Natural killer cell treated with Interleukin-12 subunit alpha and Interleukin-12 subunit beta and Interleukin-15 and Interleukin-18, amount 100 ng/mL, for 72 hours (primary cell): Measurements from ENCODE around the gene NDUFA9. TPM values are rescaled to one million over a fixed set of nuclear protein-coding genes. Genes with fewer than 3 reads are reported as not detected.

Experiments
- ATAC-seq, 2 donors: fragments of 150-1000 bp; cut with Tn5 transposase in 1 of 2; sonication (Bioruptor Pico), chemical (Tn5 transposase) in 1 of 2; 2 replicates each; pipeline ENCODE4 v1.10.0; 2021
- DNase-seq: peaks from one replicate; pipeline ENCODE4 v3.0.0; 2022; ENCODE audit warnings: low spot score
- H3K27ac Mint-ChIP-seq, 2 donors: 1 replicate in 1 of 2; 2 replicates in 1 of 2; pipeline ENCODE4 v1.8.0; 2022; ENCODE audit warnings: mixed read lengths in 2 of 2, mild to moderate bottlenecking in 1 of 2, moderate library complexity in 1 of 2
- H3K27me3 Mint-ChIP-seq, 2 donors: 1 replicate in 1 of 2; 2 replicates in 1 of 2; pipeline ENCODE4 v1.8.0; 2022; ENCODE audit warnings: mixed read lengths in 2 of 2
- H3K36me3 Mint-ChIP-seq: one replicate; pipeline ENCODE4 v1.8.0; 2022; ENCODE audit warnings: mixed read lengths
- H3K4me1 Mint-ChIP-seq, 2 donors: 1 replicate in 1 of 2; 2 replicates in 1 of 2; pipeline ENCODE4 v1.8.0; 2022; ENCODE audit warnings: low read depth in 2 of 2, mixed read lengths in 2 of 2, mild to moderate bottlenecking in 1 of 2
- H3K4me3 Mint-ChIP-seq: one replicate; pipeline ENCODE4 v1.8.0; 2022; ENCODE audit warnings: mixed read lengths
- H3K9me3 Mint-ChIP-seq: 2 replicates; pipeline ENCODE4 v1.8.0; 2022; ENCODE audit warnings: mixed read lengths
- total RNA-seq, 2 donors: library from RNA; stranded (reverse); gene quantifications; one replicate each; pipeline ENCODE4 v1.2.3, GENCODE V29; 2022

The NDUFA9 gene
- total RNA-seq: 100 to 1,000 TPM; 121 to 134 TPM

DNA sequence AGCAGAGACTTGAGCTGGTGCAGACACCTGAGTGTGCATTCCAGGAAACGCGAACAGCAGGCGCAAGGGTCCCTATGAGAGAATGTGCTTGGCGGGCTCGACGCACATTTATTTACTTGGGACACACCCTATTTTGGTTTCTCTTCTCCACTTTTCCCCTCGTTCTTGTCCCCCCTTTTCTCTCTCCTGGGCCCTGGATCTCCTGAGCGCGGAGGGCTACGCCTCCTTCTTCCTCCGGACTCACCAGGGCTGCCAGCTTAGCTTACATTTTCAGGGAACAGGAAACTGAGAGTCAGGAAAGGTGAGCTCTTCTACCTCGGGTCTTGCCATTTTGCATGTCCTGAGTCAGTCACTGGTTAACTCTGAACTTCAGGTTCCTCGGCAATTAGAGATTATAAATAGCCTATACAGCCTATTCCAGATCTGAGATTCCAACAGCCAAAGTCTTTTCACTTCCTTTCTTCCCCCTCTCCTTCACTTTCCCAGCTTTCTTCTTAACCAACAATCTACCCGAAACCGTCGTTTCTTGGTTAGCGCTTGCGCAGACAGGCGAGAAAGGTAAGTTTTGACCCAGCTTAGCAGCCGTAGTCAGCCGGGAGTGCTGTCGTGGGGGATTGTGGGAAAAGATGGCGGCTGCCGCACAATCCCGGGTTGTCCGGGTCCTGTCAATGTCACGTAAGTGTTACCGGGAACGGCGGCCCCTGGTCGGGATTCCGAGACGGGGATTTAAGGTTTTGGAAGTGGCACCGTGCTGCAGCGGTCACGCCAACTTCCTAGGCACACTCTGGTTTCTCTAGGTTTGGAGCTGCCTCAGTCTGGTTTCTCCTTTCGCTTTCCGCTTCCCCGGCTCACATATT, at the start of gene NDUFA9, which contains the start of gene AKAP3:
Gene NDUFA9, plus strand, starts transcription at position 614 of the 857 bp plus-strand sequence. Its CDS starts 13 bp downstream, at position 627.
Gene AKAP3, minus strand, starts transcription at position 551 of the 857 bp plus-strand sequence. CDS start 10,855 bp downstream, outside the sequence.
- Mint-ChIP-seq H3K4me1 (peaks cover 35 to 45% of the 10 kb centered on the region in 2 donors), H3K9me3 (no peaks in the 10 kb centered on the region), H3K36me3 (no peaks in the 10 kb centered on the region), H3K27ac (peak within 1 kb of the TSS; percentile 88 to 95), H3K4me3 (peak within 1 kb of the TSS; percentile 92), H3K27me3 (peaks cover 0 to 5% of the 10 kb centered on the region in 2 donors)
- DNase-seq: peak; percentile 81
- ATAC-seq: peak; percentile 94 to 96

DNA sequence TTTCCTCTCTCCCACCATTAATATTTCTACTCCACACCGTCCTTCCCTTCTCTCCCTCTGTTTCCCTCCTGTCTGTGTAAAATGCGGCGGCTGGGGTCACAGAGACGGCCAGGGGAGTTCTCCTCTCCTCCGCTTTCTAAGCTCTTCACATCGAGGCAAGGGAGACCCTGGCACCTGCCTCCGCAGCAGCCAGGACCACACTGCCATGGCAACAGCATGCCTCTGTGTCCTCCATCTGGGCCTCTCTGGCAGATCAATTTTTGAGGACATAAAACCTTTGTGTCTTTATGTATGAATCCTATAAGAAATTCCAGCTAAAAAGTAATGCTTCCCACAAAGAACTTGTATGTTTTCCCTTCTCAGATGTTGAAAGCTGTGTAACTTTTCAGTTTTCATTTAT, 45.5 kb upstream of the NDUFA9 start:
- H3K9me3 Mint-ChIP-seq: no peaks in the 10 kb centered on the region
- H3K4me3 Mint-ChIP-seq: no peak overlapping the region
- no peak overlapping the region for H3K27ac Mint-ChIP-seq

DNA sequence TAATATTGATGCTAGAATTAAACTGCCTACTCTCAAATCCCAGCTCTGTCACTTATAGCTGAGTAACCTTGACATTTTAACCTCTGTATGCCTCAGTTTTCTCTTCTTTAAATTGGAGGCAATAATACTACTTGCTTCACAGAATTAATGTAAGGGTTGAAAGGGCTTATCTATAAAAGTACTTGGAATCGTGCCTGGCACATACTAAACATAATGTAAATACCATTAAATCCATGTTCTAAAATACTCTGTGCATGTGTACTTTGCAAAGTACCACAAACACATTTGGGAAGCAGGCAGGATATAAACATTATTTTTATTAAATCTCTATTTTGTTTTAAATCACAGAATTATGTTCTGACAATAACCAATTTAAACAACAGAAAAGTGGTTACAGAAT, 45.0 kb upstream of the NDUFA9 start:
- Mint-ChIP-seq H3K4me3 (no peak overlapping the region), H3K36me3 (no peaks in the 10 kb centered on the region), H3K27me3 (peaks cover 17 to 19% of the 10 kb centered on the region in 2 donors), H3K9me3 (no peaks in the 10 kb centered on the region), H3K4me1 (peaks cover 9 to 15% of the 10 kb centered on the region in 2 donors), H3K27ac (no peak overlapping the region)
- ATAC-seq (no peak), DNase-seq (no peak)

More for the DNA sequence above, 45.5 kb upstream of the NDUFA9 start:
- Mint-ChIP-seq H3K36me3 (no peaks in the 10 kb centered on the region), H3K27me3 (peaks cover 17 to 19% of the 10 kb centered on the region in 2 donors), H3K4me1 (peaks cover 9 to 15% of the 10 kb centered on the region in 2 donors)
- ATAC-seq (no peak), DNase-seq (no peak)

DNA sequence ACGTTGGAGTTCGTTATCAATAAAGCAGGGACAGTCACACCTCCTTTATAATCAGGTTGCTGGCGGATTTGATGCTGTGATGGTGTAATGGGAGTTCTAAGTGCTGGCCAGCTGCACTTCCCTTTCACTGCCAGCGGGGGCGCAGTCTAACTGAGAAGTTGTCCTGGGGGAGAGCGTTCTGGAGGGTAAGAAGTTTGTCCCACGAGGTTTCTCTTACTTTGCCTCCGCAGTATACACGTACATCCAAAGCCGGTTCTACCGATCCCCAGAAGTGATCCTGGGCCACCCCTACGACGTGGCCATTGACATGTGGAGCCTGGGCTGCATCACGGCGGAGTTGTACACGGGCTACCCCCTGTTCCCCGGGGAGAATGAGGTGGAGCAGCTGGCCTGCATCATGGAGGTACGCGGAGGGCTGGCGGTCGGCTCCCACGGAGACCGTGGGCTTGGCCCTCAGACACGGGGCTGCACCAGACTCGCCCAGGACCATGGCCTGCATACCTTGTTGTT, 44.2 kb upstream of the NDUFA9 start:
- DNase-seq (peak; percentile 86), ATAC-seq (peak; percentile 94 to 96)
- Mint-ChIP-seq H3K27me3 (peaks cover 17 to 19% of the 10 kb centered on the region in 2 donors), H3K4me1 (peaks cover 12 to 18% of the 10 kb centered on the region in 2 donors), H3K4me3 (peak overlapping the region; percentile 96), H3K36me3 (no peaks in the 10 kb centered on the region), H3K9me3 (no peaks in the 10 kb centered on the region), H3K27ac (peak overlapping the region; percentile 75 to 88)

DNA sequence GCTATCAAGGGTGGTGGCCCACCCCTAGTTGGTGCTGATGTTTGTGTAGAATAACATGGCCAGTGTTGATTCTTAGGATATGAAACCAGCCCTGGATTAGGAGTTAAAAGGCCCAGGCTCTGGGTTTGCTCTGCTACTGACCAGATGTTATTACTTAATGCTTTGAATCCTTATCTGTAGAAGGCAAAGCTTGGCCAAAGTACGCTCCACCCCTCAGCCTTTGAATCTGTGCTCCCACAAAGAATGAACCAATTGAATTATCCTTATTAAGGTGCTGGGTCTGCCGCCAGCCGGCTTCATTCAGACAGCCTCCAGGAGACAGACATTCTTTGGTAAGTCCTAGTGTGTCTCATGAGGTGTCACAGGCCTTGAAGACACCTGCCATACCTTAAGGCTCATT, 41.9 kb upstream of the NDUFA9 start:
- no peak for DNase-seq
- Mint-ChIP-seq H3K36me3 (no peaks in the 10 kb centered on the region), H3K9me3 (no peaks in the 10 kb centered on the region), H3K27ac (no peak overlapping the region), H3K27me3 (peaks cover 16 to 18% of the 10 kb centered on the region in 2 donors), H3K4me1 (peaks cover 12 to 20% of the 10 kb centered on the region in 2 donors), H3K4me3 (no peak overlapping the region)
- no peak for ATAC-seq

DNA sequence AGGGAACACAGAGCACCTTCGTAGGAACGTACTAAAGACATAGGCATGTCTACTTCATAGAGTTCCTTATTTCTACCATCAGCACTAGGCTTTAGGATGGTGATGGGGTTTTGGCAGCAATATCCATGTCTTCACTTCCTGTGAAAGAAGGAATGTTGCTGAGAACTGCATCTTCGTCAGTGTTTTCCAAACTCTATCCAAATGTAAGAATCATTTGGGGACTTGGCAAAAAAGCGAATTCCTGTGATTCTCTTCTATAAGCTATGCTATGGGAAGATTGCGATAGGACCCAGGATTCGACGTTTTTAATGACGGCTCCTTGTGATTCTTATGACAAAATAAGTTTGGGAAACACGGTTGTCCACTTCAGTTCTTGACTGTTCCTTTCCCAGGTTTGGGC, 39.8 kb upstream of the NDUFA9 start:
- Mint-ChIP-seq H3K9me3 (no peaks in the 10 kb centered on the region), H3K4me1 (peaks cover 12 to 20% of the 10 kb centered on the region in 2 donors), H3K36me3 (peaks cover 7% of the 10 kb centered on the region), H3K27me3 (peaks cover 0 to 4% of the 10 kb centered on the region in 2 donors), H3K4me3 (no peak overlapping the region), H3K27ac (no peak overlapping the region)
- ATAC-seq: no peak
- no peak for DNase-seq

DNA sequence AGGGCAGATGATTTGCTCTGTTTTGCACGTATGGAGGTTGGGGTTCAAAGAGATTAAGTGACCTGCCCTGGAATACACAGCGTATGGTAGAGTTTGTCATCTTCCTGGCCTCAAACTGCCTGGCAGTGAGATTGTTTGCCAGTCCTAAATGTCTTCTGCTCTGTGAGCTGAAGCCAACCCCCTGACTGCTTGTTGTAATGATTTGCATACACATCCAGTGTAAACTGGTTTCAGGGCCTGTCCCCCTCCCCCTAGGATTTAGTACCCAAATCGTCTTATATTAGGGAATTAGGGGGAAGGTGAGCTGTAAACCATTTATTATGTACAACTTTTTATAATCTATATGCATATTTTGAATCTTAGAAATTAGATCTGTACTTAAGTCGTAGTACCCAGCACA, 38.4 kb upstream of the NDUFA9 start:
- Mint-ChIP-seq H3K36me3 (peaks cover 7% of the 10 kb centered on the region), H3K9me3 (no peaks in the 10 kb centered on the region), H3K4me3 (no peak overlapping the region), H3K27ac (no peak overlapping the region), H3K27me3 (no peaks in the 10 kb centered on the region), H3K4me1 (peaks cover 6 to 14% of the 10 kb centered on the region in 2 donors)
- ATAC-seq: no peak
- no peak for DNase-seq

DNA sequence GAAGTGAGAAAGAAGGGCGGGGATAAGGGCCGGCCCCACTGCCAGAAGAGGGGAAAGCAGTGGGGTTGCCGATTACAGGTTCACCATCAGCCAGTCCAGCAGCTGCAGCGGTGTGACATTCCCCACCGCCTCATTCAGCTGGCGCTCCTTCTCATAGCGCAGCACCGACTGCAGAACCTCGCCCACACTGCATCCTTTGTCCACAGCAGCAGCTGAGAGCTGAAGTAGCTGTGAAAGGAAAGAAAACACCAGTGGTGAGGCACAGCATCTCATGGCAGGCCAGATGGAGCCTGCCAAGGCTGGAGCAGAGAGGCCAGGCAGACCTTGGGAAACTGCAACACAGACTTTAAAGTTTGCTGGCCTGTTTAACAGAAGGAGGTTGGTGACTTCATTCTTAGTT, 33.2 kb upstream of the NDUFA9 start:
- peaks cover 7% of the 10 kb centered on the region for H3K36me3 Mint-ChIP-seq
- ATAC-seq (no peak), DNase-seq (no peak)
- H3K27ac Mint-ChIP-seq: no peak overlapping the region
- H3K9me3 Mint-ChIP-seq: no peaks in the 10 kb centered on the region
- peaks cover 0 to 5% of the 10 kb centered on the region in 2 donors for H3K27me3 Mint-ChIP-seq
- H3K4me3 Mint-ChIP-seq: no peak overlapping the region
- H3K4me1 Mint-ChIP-seq: no peaks in the 10 kb centered on the region

DNA sequence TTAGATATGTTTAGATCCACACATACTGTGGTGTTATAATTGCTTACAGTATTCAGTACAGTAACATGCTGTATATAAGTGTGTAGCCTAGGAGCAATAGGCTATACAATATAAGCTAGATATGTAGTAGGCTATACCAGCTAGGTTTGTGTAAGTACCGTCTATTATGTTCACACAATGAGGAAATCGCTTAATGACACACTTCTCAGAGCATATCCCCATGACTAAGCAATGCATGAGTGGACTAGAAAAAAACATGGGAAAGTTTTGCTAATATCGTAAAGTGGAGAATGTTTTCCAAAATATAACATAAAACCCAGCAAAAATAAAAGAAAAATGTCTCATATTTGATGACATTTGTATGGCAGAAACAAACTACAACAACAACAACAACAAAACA, 27.4 kb upstream of the NDUFA9 start:
- DNase-seq (no peak), ATAC-seq (no peak)
- no peaks in the 10 kb centered on the region for H3K4me1 Mint-ChIP-seq
- H3K36me3 Mint-ChIP-seq: no peaks in the 10 kb centered on the region
- H3K27ac Mint-ChIP-seq: no peak overlapping the region
- no peak overlapping the region for H3K4me3 Mint-ChIP-seq
- H3K27me3 Mint-ChIP-seq: peaks cover 14 to 24% of the 10 kb centered on the region in 2 donors
- no peaks in the 10 kb centered on the region for H3K9me3 Mint-ChIP-seq

DNA sequence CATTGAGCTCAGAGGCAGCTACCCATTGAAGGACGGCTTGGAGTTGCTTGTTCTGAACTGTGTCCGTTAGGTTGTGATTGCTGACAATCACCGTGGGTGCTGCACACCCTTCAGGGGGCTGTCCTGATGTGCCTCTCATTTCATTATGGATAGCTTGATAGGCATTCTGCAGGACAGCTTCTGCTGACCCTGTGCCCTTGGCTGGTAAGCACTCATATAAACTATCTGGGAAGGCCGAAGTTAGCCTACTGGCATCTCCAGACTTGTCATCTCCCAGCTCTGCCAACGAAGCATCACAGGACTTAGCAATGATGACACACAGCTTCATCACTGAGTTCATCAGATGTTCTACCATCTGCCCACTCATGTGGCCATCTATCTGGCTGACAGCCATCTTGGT, 22.4 kb upstream of the NDUFA9 start:
- H3K27ac Mint-ChIP-seq: no peak overlapping the region
- no peaks in the 10 kb centered on the region for H3K36me3 Mint-ChIP-seq
- no peak overlapping the region for H3K4me3 Mint-ChIP-seq
- H3K9me3 Mint-ChIP-seq: no peaks in the 10 kb centered on the region
- peaks cover 30 to 32% of the 10 kb centered on the region in 2 donors for H3K27me3 Mint-ChIP-seq
- ATAC-seq: no peak
- H3K4me1 Mint-ChIP-seq: no peaks in the 10 kb centered on the region
- DNase-seq: no peak

DNA sequence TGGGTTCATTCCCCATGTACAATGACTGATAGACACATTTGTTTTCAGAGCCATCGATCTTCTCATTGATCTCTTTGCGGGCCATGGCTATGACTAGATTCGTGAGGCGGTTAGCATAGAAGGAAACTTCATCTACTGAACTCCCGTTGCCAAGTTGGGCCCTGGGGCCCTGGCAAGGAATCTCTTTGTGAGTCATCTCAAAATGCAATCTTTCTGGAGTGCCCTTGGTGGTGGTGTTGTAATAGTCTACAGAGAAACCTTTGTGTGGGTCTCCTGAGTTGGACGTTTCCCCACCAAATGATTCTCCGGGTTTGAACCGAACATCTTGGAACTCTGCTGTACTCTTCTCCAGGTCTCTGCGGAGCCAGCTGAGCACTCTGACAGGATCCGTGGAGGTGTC, 20.5 kb upstream of the NDUFA9 start:
- ATAC-seq (no peak), DNase-seq (no peak)
- Mint-ChIP-seq H3K4me1 (no peaks in the 10 kb centered on the region), H3K4me3 (no peak overlapping the region), H3K9me3 (no peaks in the 10 kb centered on the region), H3K27me3 (peaks cover 28 to 33% of the 10 kb centered on the region in 2 donors), H3K27ac (no peak overlapping the region), H3K36me3 (no peaks in the 10 kb centered on the region)

DNA sequence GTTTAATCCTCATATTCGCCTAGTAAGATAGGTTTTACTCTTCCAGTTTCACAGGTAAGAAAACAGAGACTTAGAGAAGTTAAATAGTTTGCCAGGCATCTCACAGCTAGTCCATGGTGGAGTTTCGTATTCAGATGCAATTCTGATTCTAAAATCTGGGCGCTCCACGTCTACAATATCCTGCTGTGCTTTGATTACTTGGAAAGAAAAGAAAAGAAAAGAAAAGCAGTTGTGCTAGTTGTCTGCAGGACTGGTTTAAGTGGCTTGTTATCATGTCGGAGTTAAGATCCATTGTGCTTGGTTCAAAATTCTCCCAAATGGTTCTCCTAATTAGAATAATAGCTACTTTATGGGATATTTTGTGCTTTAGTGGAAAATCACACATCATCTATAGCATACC, 18.7 kb upstream of the NDUFA9 start:
- Mint-ChIP-seq H3K36me3 (no peaks in the 10 kb centered on the region), H3K27me3 (peaks cover 19 to 31% of the 10 kb centered on the region in 2 donors), H3K9me3 (no peaks in the 10 kb centered on the region), H3K27ac (no peak overlapping the region), H3K4me1 (no peaks in the 10 kb centered on the region), H3K4me3 (no peak overlapping the region)
- DNase-seq (no peak), ATAC-seq (no peak)

DNA sequence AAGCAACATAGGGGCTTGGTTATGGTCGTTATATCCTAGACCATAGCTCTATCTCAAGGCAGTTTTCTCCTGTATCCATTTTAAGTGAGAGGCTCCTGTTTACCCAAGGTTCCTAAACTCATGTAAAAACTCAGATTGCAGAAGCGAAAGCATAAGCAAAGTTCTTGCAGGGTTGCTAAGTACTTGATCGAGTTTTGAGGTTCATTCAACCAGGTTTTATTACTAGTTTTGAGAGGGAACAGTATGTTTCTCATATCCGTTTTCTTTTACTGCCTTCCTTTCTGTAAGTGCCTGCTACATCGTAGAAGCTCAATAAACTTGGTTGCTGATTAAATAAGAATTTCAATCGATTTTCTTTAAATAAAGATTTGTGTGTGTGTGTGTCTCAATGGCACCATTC, 5.2 kb upstream of the NDUFA9 start:
- peaks cover 6 to 13% of the 10 kb centered on the region in 2 donors for H3K4me1 Mint-ChIP-seq
- peaks cover 9 to 19% of the 10 kb centered on the region in 2 donors for H3K27me3 Mint-ChIP-seq
- ATAC-seq: no peak
- no peaks in the 10 kb centered on the region for H3K36me3 Mint-ChIP-seq
- H3K27ac Mint-ChIP-seq: no peak overlapping the region
- no peak overlapping the region for H3K4me3 Mint-ChIP-seq
- no peaks in the 10 kb centered on the region for H3K9me3 Mint-ChIP-seq
- no peak for DNase-seq

DNA sequence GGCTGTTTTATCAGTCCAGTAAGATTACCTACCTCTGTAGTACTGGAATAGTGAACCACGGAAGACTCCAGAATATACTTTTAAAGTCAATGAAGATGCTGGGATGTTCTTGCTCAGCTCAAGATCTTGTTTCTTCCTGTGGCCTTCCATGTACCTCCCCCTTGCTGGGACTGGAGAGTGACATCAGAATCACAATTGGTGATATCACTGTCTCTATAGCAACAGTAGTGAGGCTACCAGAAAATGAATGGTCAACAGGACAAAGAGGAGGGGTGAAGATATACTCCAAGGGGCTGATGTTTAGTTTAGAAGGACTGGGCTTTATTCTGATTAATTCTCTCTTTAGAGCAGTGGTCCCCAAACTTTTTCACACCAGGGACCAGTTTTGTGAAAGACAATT, 3.9 kb upstream of the NDUFA9 start:
- Mint-ChIP-seq H3K4me3 (no peak overlapping the region), H3K27ac (no peak overlapping the region), H3K36me3 (no peaks in the 10 kb centered on the region), H3K9me3 (no peaks in the 10 kb centered on the region), H3K27me3 (peaks cover 5 to 14% of the 10 kb centered on the region in 2 donors), H3K4me1 (peaks cover 17 to 23% of the 10 kb centered on the region in 2 donors)
- no peak for ATAC-seq
- DNase-seq: no peak
